Smooth muscle cell (in vitro differentiated cells): Measurements from ENCODE around the gene KCNMB4. TPM values are rescaled to one million over a fixed set of nuclear protein-coding genes. Genes with fewer than 3 reads are reported as not detected.

Experiments used
- DNase-seq: peaks from one replicate; lab custom pipeline; 2025; ENCODE audit not compliant: unreplicated experiment; lab: John Stamatoyannopoulos, UW
- H2AFZ ChIP-seq: fragments of 200-600 bp; sonication (generic); 2 replicates; pipeline ENCODE4 v1.6.0; 2016; ENCODE audit warnings: antibody characterized with exemption, low read depth, mild to moderate bottlenecking
- H3F3A ChIP-seq: fragments of 200-600 bp; sonication (generic); 2 replicates; pipeline ENCODE4 v1.6.0; 2017; ENCODE audit warnings: antibody characterized with exemption, low read depth
- H3K27ac ChIP-seq: fragments of 200-600 bp; sonication (generic); 2 replicates; pipeline ENCODE4 v1.5.1; 2016; ENCODE audit warnings: low read depth, mild to moderate bottlenecking
- H3K27me3 ChIP-seq: fragments of 200-600 bp; sonication (generic); 2 replicates; pipeline ENCODE4 v1.6.1; 2016; ENCODE audit warnings: low read depth, mild to moderate bottlenecking
- H3K36me3 ChIP-seq: fragments of 200-600 bp; sonication (generic); 2 replicates; pipeline ENCODE4 v1.5.1; 2016; ENCODE audit warnings: low read depth
- H3K4me1 ChIP-seq: fragments of 200-600 bp; sonication (generic); 2 replicates; pipeline ENCODE4 v1.5.1; 2016; ENCODE audit warnings: low read depth
- H3K4me2 ChIP-seq: fragments of 200-600 bp; sonication (generic); 2 replicates; pipeline ENCODE4 v1.6.0; 2016; ENCODE audit warnings: mild to moderate bottlenecking
- H3K4me3 ChIP-seq: fragments of 200-600 bp; sonication (generic); 2 replicates; pipeline ENCODE4 v1.5.1; 2016; ENCODE audit warnings: mild to moderate bottlenecking
- H3K79me2 ChIP-seq: fragments of 200-600 bp; sonication (generic); 2 replicates; pipeline ENCODE4 v1.6.0; 2016; ENCODE audit warnings: low read depth, mild to moderate bottlenecking
- H3K9ac ChIP-seq: fragments of 200-600 bp; sonication (generic); 2 replicates; pipeline ENCODE4 v1.6.0; 2016; ENCODE audit warnings: low read depth
- H3K9me3 ChIP-seq: fragments of 200-600 bp; sonication (generic); replicated peaks from 2 replicates; pipeline ENCODE4 v1.5.1; 2016; ENCODE audit warnings: low read depth
- H4K20me1 ChIP-seq: fragments of 200-600 bp; sonication (generic); 2 replicates; pipeline ENCODE4 v1.6.0; 2016; ENCODE audit warnings: low read depth
- WGBS: methylation state at CpG from one replicate; pipeline ENCODE4 v1.1.7; 2016; ENCODE audit warnings: low lambda C conversion rate; 5-methylcytosine and 5-hydroxymethylcytosine counted together
- polyA plus RNA-seq: library from polyadenylated mRNA; unstranded; fragments of >200 nt; fragmentation: Nextera tagmentation; extraction: Ambion mirVana; gene quantifications from 2 replicates; pipeline ENCODE4 v1.2.1, GENCODE V29; 2016
- total RNA-seq: library from RNA; depleted of rRNA; stranded (reverse); fragments of >200 nt; gene quantifications from 2 replicates; pipeline ENCODE4 v1.2.3, GENCODE V29; 2014
- TF ChIP-seq, protein P1 (sequence below): fragments of 200-600 bp; sonication (generic); IDR thresholded peaks from 2 replicates; pipeline ENCODE4 v1.5.1; 2017; ENCODE audit warnings: borderline replicate concordance, mild to moderate bottlenecking, antibody characterized with exemption; ENCODE audit not compliant: insufficient read depth, poor library complexity, severe bottlenecking

The KCNMB4 gene
- total and polyA plus RNA-seq, 2 experiments from 2014 or later: 8.5 to 8.9 TPM

DNA sequence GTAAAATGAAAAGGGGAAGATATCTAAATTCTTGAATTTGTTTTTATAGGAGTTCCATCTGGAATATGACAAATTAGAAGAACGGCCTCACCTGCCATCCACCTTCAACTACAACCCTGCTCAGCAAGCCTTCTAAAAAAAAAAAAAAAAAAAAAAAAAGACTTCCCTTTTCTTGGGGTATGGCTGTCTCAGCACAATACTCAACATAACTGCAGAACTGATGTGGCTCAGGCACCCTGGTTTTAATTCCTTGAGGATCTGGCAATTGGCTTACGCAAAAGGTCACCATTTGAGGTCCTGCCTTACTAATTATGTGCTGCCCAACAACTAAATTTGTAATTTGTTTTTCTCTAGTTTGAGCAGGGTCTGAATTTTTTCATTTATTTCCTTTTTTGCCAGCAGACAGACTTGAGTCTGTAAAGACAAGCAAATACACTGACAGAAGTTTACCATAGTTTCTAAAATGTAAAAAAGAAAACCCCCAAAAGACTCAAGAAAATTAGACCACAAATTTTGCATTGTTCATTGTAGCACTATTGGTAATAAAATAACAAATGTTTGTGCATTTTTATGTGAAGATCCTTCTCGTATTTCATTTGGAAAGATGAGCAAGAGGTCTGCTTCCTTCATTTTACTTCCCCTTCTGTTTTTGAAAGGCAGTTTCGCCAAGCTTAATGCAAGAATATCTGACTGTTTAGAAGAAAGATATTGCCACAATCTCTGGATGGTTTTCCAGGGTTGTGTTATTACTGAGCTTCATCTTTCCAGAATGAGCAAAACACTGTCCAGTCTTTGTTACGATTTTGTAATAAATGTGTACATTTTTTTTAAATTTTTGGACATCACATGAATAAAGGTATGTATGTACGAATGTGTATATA, 12.1 kb upstream of the KCNMB4 start:
- DNase-seq: no peak
- Histone ChIP-seq H3K4me3 (no peak overlapping the region), H3K9me3 (no peaks in the 10 kb centered on the region), H3F3A (no peaks in the 10 kb centered on the region), H3K4me1 (no peaks in the 10 kb centered on the region), H3K36me3 (peaks cover 12% of the 10 kb centered on the region), H3K4me2 (no peak overlapping the region), H3K9ac (no peak overlapping the region), H3K27ac (no peak overlapping the region), H2AFZ (no peak overlapping the region), H3K79me2 (no peaks in the 10 kb centered on the region), H3K27me3 (no peaks in the 10 kb centered on the region), H4K20me1 (no peaks in the 10 kb centered on the region)
- TF ChIP-seq, protein P1, sequence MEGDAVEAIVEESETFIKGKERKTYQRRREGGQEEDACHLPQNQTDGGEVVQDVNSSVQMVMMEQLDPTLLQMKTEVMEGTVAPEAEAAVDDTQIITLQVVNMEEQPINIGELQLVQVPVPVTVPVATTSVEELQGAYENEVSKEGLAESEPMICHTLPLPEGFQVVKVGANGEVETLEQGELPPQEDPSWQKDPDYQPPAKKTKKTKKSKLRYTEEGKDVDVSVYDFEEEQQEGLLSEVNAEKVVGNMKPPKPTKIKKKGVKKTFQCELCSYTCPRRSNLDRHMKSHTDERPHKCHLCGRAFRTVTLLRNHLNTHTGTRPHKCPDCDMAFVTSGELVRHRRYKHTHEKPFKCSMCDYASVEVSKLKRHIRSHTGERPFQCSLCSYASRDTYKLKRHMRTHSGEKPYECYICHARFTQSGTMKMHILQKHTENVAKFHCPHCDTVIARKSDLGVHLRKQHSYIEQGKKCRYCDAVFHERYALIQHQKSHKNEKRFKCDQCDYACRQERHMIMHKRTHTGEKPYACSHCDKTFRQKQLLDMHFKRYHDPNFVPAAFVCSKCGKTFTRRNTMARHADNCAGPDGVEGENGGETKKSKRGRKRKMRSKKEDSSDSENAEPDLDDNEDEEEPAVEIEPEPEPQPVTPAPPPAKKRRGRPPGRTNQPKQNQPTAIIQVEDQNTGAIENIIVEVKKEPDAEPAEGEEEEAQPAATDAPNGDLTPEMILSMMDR: no peak
- 99% methylated on average over 6 of the region's 6 CpGs for WGBS

- Histone ChIP-seq H3K9me3 (no peaks in the 10 kb centered on the region), H3F3A (no peaks in the 10 kb centered on the region), H2AFZ (no peak overlapping the region), H3K27ac (no peak overlapping the region), H3K36me3 (peaks cover 12% of the 10 kb centered on the region), H4K20me1 (no peaks in the 10 kb centered on the region), H3K4me3 (no peak overlapping the region), H3K9ac (no peak overlapping the region), H3K27me3 (no peaks in the 10 kb centered on the region), H3K4me2 (no peak overlapping the region), H3K79me2 (no peaks in the 10 kb centered on the region), H3K4me1 (no peaks in the 10 kb centered on the region)
- 100% methylated on average over 3 of the region's 3 CpGs for WGBS
- TF ChIP-seq, protein P1: no peak
- DNase-seq: no peak
Measured at GRCh38 chr12:70354787-70355186, 11.3 kb upstream of the KCNMB4 start.

DNA sequence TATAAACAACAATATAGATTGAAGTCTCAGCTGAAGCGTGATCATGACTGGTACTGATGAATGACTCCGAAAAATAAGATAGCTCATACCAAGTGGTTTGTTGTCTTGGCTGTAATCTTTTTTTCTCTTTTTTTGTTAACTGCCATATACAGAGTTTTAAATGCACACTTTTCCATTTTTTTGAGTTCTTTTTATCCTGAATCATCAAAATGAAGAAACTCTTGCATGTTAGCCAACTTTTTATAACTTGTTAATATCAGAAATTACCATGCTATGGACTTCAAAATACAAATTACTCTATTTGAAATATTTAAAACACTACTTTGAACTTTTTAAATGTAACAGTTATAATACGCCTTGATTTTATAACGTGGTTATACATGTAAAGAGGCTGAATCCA, 10.1 kb upstream of the KCNMB4 start:
- no peaks in the 10 kb centered on the region for H3K4me1 ChIP-seq
- over 99% methylated on average over 4 of the region's 4 CpGs for WGBS
- no peak overlapping the region for H2AFZ ChIP-seq
- no peaks in the 10 kb centered on the region for H3K9me3 ChIP-seq
- no peak overlapping the region for H3K4me3 ChIP-seq
- H3K9ac ChIP-seq: no peak overlapping the region
- H3F3A ChIP-seq: no peaks in the 10 kb centered on the region
- peaks cover 12% of the 10 kb centered on the region for H3K36me3 ChIP-seq
- TF ChIP-seq, protein P1: no peak
- no peak overlapping the region for H3K4me2 ChIP-seq
- H3K27ac ChIP-seq: no peak overlapping the region
- no peaks in the 10 kb centered on the region for H3K27me3 ChIP-seq
- no peak for DNase-seq
- no peaks in the 10 kb centered on the region for H4K20me1 ChIP-seq
- no peaks in the 10 kb centered on the region for H3K79me2 ChIP-seq
